HG02798 (cell line): ENCODE measurements around the gene TIMP1.

Experiments used
- ATAC-seq: cut with Tn5 transposase; IDR thresholded peaks from one replicate; pipeline ENCODE4 v1.9.1; 2021; ENCODE audit warnings: mild to moderate bottlenecking; ENCODE audit not compliant: unreplicated experiment, poor library complexity

The TIMP1 gene

GRCh38 chrX:47572773-47573340 is 9.4 kb upstream of the TIMP1 start:
- ATAC-seq, result no peak

GRCh38 chrX:47573341-47574075 is 8.7 kb upstream of the TIMP1 start:
- ATAC-seq, result no peak

- no peak for ATAC-seq
Measured at GRCh38 chrX:47574076-47574546, 8.1 kb upstream of the TIMP1 start.

- no peak for ATAC-seq
Measured at GRCh38 chrX:47574547-47575301, 7.5 kb upstream of the TIMP1 start.

- no peak for ATAC-seq
Measured at GRCh38 chrX:47576021-47576898, 6.0 kb upstream of the TIMP1 start.

- ATAC-seq, result no peak
Measured at GRCh38 chrX:47577424-47577823, 4.8 kb upstream of the TIMP1 start.

- no peak for ATAC-seq
Measured at GRCh38 chrX:47577901-47578300, 4.3 kb upstream of the TIMP1 start.

GRCh38 chrX:47578692-47579091 is 3.5 kb upstream of the TIMP1 start:
- no peak for ATAC-seq

- ATAC-seq, result no peak
Measured at GRCh38 chrX:47579537-47579936, 2.7 kb upstream of the TIMP1 start.

- ATAC-seq, result no peak
Measured at GRCh38 chrX:47583240-47583861, 1.1 kb downstream of the TIMP1 start.

- ATAC-seq, result no peak
Measured at GRCh38 chrX:47584714-47585113, 2.5 kb downstream of the TIMP1 start.

- no peak for ATAC-seq
Measured at GRCh38 chrX:47585273-47585672, 3.0 kb downstream of the TIMP1 start.

- ATAC-seq, result no peak
Measured at GRCh38 chrX:47586043-47586787, 4.0 kb downstream of the TIMP1 start.

- ATAC-seq, result no peak
Measured at GRCh38 chrX:47587091-47587891, 5.1 kb downstream of the TIMP1 start.

- no peak for ATAC-seq
Measured at GRCh38 chrX:47587906-47588735, 5.9 kb downstream of the TIMP1 start.

GRCh38 chrX:47590984-47591383 is 8.7 kb downstream of the TIMP1 start:
- no peak for ATAC-seq

GRCh38 chrX:47593522-47593921 is 11.3 kb downstream of the TIMP1 start:
- ATAC-seq, result no peak
